HCT116 (cell line): ENCODE results near the gene MLH1. TPM values are rescaled to one million over a fixed set of nuclear protein-coding genes. Genes with fewer than 3 reads are reported as not detected.
"Not testable (repeated sequence)": the region's sequence is repeated elsewhere in the genome, so short reads cannot be mapped to it uniquely, and the experiment has no call there.

ENCODE experiments used
- ATAC-seq: fragments of 200-7000 bp; cut with Tn5 transposase; 2 replicates; pipeline ENCODE4 v1.9.1; 2020; ENCODE audit warnings: mild to moderate bottlenecking, moderate library complexity
- BruUV-seq: library from RNA; stranded (reverse); fragments of 400-500 nt; replicated peaks from 2 replicates; lab custom pipeline; 2021; lab: Mats Ljungman, UMichigan
- CTCF ChIA-PET: fragments of 300-600 bp; sonication (Branson Sonifier 250); formaldehyde crosslinking; loops from one replicate; lab custom pipeline; 2021; ENCODE audit warnings: antibody characterized with exemption; lab: Charles Lee
- POLR2A ChIA-PET: fragments of 300-600, 350-600 bp; sonication (Branson Sonifier 250); formaldehyde crosslinking; loops from one replicate; lab custom pipeline; 2021; ENCODE audit warnings: antibody characterized with exemption; lab: Charles Lee
- RAD21 ChIA-PET, 2 experiments: fragments of 300-600 bp; sonication (Branson Sonifier 250); formaldehyde crosslinking; loops; one replicate each; lab custom pipeline; 2023; ENCODE audit warnings: low total read pairs in 2 of 2; ENCODE audit not compliant: uncharacterized antibody in 2 of 2, unreplicated experiment in 2 of 2, low non-redundant PET in 1 of 2; lab: Charles Lee
- DNase-seq: peaks from one replicate; pipeline ENCODE4 v3.0.0-alpha.2; 2010; ENCODE audit warnings: low read depth, low spot score
- H2AFZ ChIP-seq: fragments of 200-600 bp; shearing (Covaris generic), sonication (generic); 2 replicates; pipeline ENCODE4 v1.6.1; 2017; ENCODE audit warnings: low read depth, mixed run types, mixed read lengths, antibody characterized with exemption, low read length; ENCODE audit not compliant: poor library complexity, severe bottlenecking
- H3K27ac ChIP-seq: 2 replicates; pipeline ENCODE4 v1.5.1; 2012; ENCODE audit warnings: low read depth, low read length
- H3K27me3 ChIP-seq: fragments of 200-600 bp; sonication (generic); 2 replicates; pipeline ENCODE4 v1.6.1; 2016; ENCODE audit warnings: mixed run types, low read length, mixed read lengths; ENCODE audit not compliant: insufficient read depth
- H3K36me3 ChIP-seq, 2 experiments: fragments of 200-500 bp in 1 of 2; fragments of 200-600 bp in 1 of 2; sonication (Bioruptor generic) in 1 of 2; sonication (generic) in 1 of 2; 2 replicates each; pipeline versions ENCODE4 v1.5.1 to v1.6.1; 2014 to 2016; ENCODE audit warnings: low read length in 2 of 2, inconsistent platforms in 1 of 2, mixed read lengths in 1 of 2, mixed run types in 1 of 2; ENCODE audit not compliant: insufficient read depth in 2 of 2, control insufficient read depth in 1 of 2
- H3K4me1 ChIP-seq, 2 experiments: fragments of 200-600 bp in 1 of 2; sonication (generic) in 1 of 2; 2 replicates each; pipeline versions ENCODE4 v1.5.1 to v1.6.1; 2012 to 2017; ENCODE audit warnings: low read length in 2 of 2, inconsistent platforms in 1 of 2, mild to moderate bottlenecking in 1 of 2, mixed read lengths in 1 of 2, mixed run types in 1 of 2, moderate library complexity in 1 of 2; ENCODE audit not compliant: insufficient read depth in 2 of 2, control insufficient read depth in 1 of 2
- H3K4me2 ChIP-seq: fragments of 200-600 bp; sonication (generic); 2 replicates; pipeline ENCODE4 v1.6.1; 2017; ENCODE audit warnings: mixed run types, low read length, mixed read lengths
- H3K4me3 ChIP-seq, 2 experiments: fragments of 200-600 bp in 1 of 2; sonication (generic) in 1 of 2; replicated peaks in 1 of 2; 2 replicates each; pipeline ENCODE4 v1.5.1; 2011 to 2016; ENCODE audit warnings: low read length in 2 of 2, control low read depth in 1 of 2, low read depth in 1 of 2, mild to moderate bottlenecking in 1 of 2, mixed read lengths in 1 of 2, mixed run types in 1 of 2
- H3K79me2 ChIP-seq: fragments of 200-600 bp; sonication (generic); 2 replicates; pipeline ENCODE4 v1.6.1; 2017; ENCODE audit warnings: mild to moderate bottlenecking, mixed run types, low read length, moderate library complexity, mixed read lengths; ENCODE audit not compliant: insufficient read depth
- H3K9ac ChIP-seq: fragments of 200-600 bp; sonication (generic); 2 replicates; pipeline ENCODE4 v1.6.1; 2016; ENCODE audit warnings: low read length, mixed read lengths
- H3K9me2 ChIP-seq: fragments of 200-600 bp; sonication (generic), shearing (Covaris generic); 2 replicates; pipeline ENCODE4 v1.6.1; 2017; ENCODE audit warnings: mixed run types, mild to moderate bottlenecking, moderate library complexity; ENCODE audit not compliant: insufficient read depth
- H3K9me3 ChIP-seq, 2 experiments: fragments of 200-500 bp in 1 of 2; fragments of 200-600 bp in 1 of 2; sonication (Bioruptor generic) in 1 of 2; sonication (generic) in 1 of 2; 2 replicates each; pipeline ENCODE4 v1.6.1; 2014 to 2017; ENCODE audit warnings: low read length in 2 of 2, mixed read lengths in 2 of 2, inconsistent platforms in 1 of 2, low read depth in 1 of 2, mild to moderate bottlenecking in 1 of 2, mixed run types in 1 of 2, moderate library complexity in 1 of 2; ENCODE audit not compliant: control insufficient read depth in 1 of 2, insufficient read depth in 1 of 2
- H4K20me1 ChIP-seq: fragments of 200-600 bp; sonication (generic), shearing (Covaris generic); 2 replicates; pipeline ENCODE4 v1.6.1; 2017; ENCODE audit warnings: mixed run types, mild to moderate bottlenecking, moderate library complexity; ENCODE audit not compliant: insufficient read depth
- ATF3 ChIP-seq: IDR thresholded peaks from 2 replicates; pipeline ENCODE4 v1.6.1; 2012
- CEBPB ChIP-seq: IDR thresholded peaks from 2 replicates; pipeline ENCODE4 v1.6.1; 2012; ENCODE audit warnings: low read depth
- ELF1 ChIP-seq: IDR thresholded peaks from 2 replicates; pipeline ENCODE4 v1.6.1; 2012; ENCODE audit warnings: low read depth, borderline replicate concordance
- EZH2 ChIP-seq: fragments of 200-600 bp; sonication (generic); IDR thresholded peaks from 2 replicates; pipeline ENCODE4 v1.6.1; 2017; ENCODE audit warnings: antibody characterized with exemption, mixed run types
- FOSL1 ChIP-seq: IDR thresholded peaks from 2 replicates; pipeline ENCODE4 v1.6.1; 2012; ENCODE audit warnings: low read depth
- MAX ChIP-seq: IDR thresholded peaks from 2 replicates; pipeline ENCODE4 v1.6.1; 2012
- SP1 ChIP-seq: IDR thresholded peaks from 2 replicates; pipeline ENCODE4 v1.6.1; 2012; ENCODE audit warnings: low read depth
- SRF ChIP-seq: IDR thresholded peaks from 2 replicates; pipeline ENCODE4 v1.6.1; 2012; ENCODE audit warnings: low read depth
- ZNF274 ChIP-seq: fragments of 200-500 bp; sonication (Bioruptor generic); IDR thresholded peaks from 2 replicates; pipeline ENCODE4 v1.6.1; 2014; ENCODE audit warnings: mild to moderate bottlenecking, low read depth, low read length, inconsistent platforms
- intact Hi-C: fragments of 100-400 bp; cut with micrococcal nuclease; formaldehyde crosslinking; loops from 2 replicates; pipeline ENCODE4 v1.10.0; 2022
- total RNA-seq: library from RNA; stranded (reverse); gene quantifications from one replicate; pipeline ENCODE4 v1.2.1, GENCODE V29; 2021; ENCODE audit not compliant: unreplicated experiment

MLH1 gene
- total RNA-seq, 1 experiment from 2014 or later = 9.6 TPM

GRCh38 chr3:36945333-36945980 lies 47.9 kb upstream of the MLH1 start:
- no TSS peak for BruUV-seq

GRCh38 chr3:36947814-36948213 lies 45.5 kb upstream of the MLH1 start:
- BruUV-seq, intact Hi-C loops, H3K36me3 ChIP-seq, H4K20me1 ChIP-seq, ATAC-seq, H3K27ac ChIP-seq, H3K4me2 ChIP-seq, H3K9me2 ChIP-seq, H3K4me1 ChIP-seq, H3K79me2 ChIP-seq, H3K9ac ChIP-seq, H3K27me3 ChIP-seq, H3K4me3 ChIP-seq, DNase-seq, RAD21 ChIA-PET, H2AFZ ChIP-seq: not testable (repeated sequence)
- H3K9me3 ChIP-seq = peaks cover 7 to 11% of the 10 kb centered on the region in 2 experiments; a peak in 3 of 4 replicates
- POLR2A ChIA-PET = interaction anchor here (1.1 kb wide), 1 partner anchor 10 kb away, joined by 3 read pairs; no protein-coding TSS in a partner anchor
- CTCF ChIA-PET = interaction anchor here (1.0 kb wide), 1 partner anchor 11 kb away, joined by 4 read pairs; no protein-coding TSS in a partner anchor

More at GRCh38 chr3:36945333-36945980, 47.9 kb upstream of the MLH1 start:
- Histone ChIP-seq H3K9ac (no peak overlapping the region), H3K79me2 (no peaks in the 10 kb centered on the region), H3K4me2 (no peak overlapping the region), H3K4me3 (no peak overlapping the region), H3K9me3 (peaks cover 7 to 11% of the 10 kb centered on the region in 2 experiments; a peak in 3 of 4 replicates), H4K20me1 (no peaks in the 10 kb centered on the region), H3K27ac (no peak overlapping the region), H3K9me2 (no peaks in the 10 kb centered on the region), H3K36me3 (no peaks in the 10 kb centered on the region), H3K4me1 (no peaks in the 10 kb centered on the region), H2AFZ (no peak overlapping the region), H3K27me3 (no peaks in the 10 kb centered on the region)
- TF ChIP-seq ZNF274 = no peak
- no peak for TF ChIP-seq SP1
- no peak for TF ChIP-seq ELF1
- no peak for TF ChIP-seq ATF3
- no peak for TF ChIP-seq MAX
- TF ChIP-seq CEBPB = no peak
- TF ChIP-seq SRF = no peak
- no peak for TF ChIP-seq EZH2
- TF ChIP-seq FOSL1 = no peak
- POLR2A ChIA-PET = no interaction called here
- DNase-seq (no peak), ATAC-seq (no peak)
- CTCF ChIA-PET = interaction anchor here (0.8 kb wide), 1 partner anchor 13 kb away, joined by 3 read pairs; no protein-coding TSS in a partner anchor
- RAD21 ChIA-PET = no interaction called here
- intact Hi-C loops = no loop called here
